ENCODE results near the gene DDX41. TPM values are rescaled to one million over a fixed set of nuclear protein-coding genes. Genes with fewer than 3 reads are reported as not detected.
A peak's percentile ranks its signal among the peaks of the same experiment; 100 is the strongest.
"Not testable (repeated sequence)": the region's sequence is repeated elsewhere in the genome, so short reads cannot be mapped to it uniquely, and the experiment has no call there.

The DDX41 gene
- total RNA-seq, 1 donor from 2014 or later = 125 TPM

- peaks cover 53% of the 10 kb centered on the region for H3K4me1 ChIP-seq
- no peak overlapping the region for H3K4me3 ChIP-seq
- intact Hi-C loops (cut with DNase I) = no loop called here
- no peaks in the 10 kb centered on the region for H3K9me3 ChIP-seq
- TF ChIP-seq POLR2A (IDR thresholded peaks at IDR 0.05) (no peak), CTCF (IDR thresholded peaks at IDR 0.05) (no peak), POLR2AphosphoS5 (IDR thresholded peaks at IDR 0.05; ENCODE audit: insufficient read depth in 1 of 2, low read depth in 1 of 2) (peak in 1 of 2 donors; percentile 36)
- no peak for DNase-seq (ENCODE audit: extremely low spot score in 2 of 2)
- H3K27me3 ChIP-seq = no peaks in the 10 kb centered on the region
- H3K36me3 ChIP-seq = peaks cover 0 to 39% of the 10 kb centered on the region in 2 donors
- peak overlapping the region; percentile 83 for H3K27ac ChIP-seq
Measured at GRCh38 chr5:177537389-177538361, 20.9 kb upstream of the DDX41 start.

GRCh38 chr5:177536386-177536785 is 19.6 kb upstream of the DDX41 start:
- Histone ChIP-seq H3K9me3 (no peaks in the 10 kb centered on the region), H3K4me3 (no peak overlapping the region), H3K36me3 (peaks cover 0 to 45% of the 10 kb centered on the region in 2 donors), H3K4me1 (peaks cover 50% of the 10 kb centered on the region), H3K27me3 (no peaks in the 10 kb centered on the region), H3K27ac (peak overlapping the region; percentile 83)
- intact Hi-C loops (cut with DNase I) = no loop called here
- DNase-seq (ENCODE audit: extremely low spot score in 2 of 2) = no peak
- TF ChIP-seq POLR2A (IDR thresholded peaks at IDR 0.05) (no peak), CTCF (IDR thresholded peaks at IDR 0.05) (no peak), POLR2AphosphoS5 (IDR thresholded peaks at IDR 0.05; ENCODE audit: insufficient read depth in 1 of 2, low read depth in 1 of 2) (no peak)

GRCh38 chr5:177535125-177535524 is 18.4 kb upstream of the DDX41 start:
- no peak for DNase-seq (ENCODE audit: extremely low spot score in 2 of 2)
- Histone ChIP-seq H3K4me3 (no peak overlapping the region), H3K27ac (no peak overlapping the region), H3K36me3 (peaks cover 0 to 57% of the 10 kb centered on the region in 2 donors), H3K9me3 (no peaks in the 10 kb centered on the region), H3K27me3 (no peaks in the 10 kb centered on the region), H3K4me1 (peaks cover 42% of the 10 kb centered on the region)
- no peak for TF ChIP-seq CTCF (IDR thresholded peaks at IDR 0.05)
- no peak for TF ChIP-seq POLR2AphosphoS5 (IDR thresholded peaks at IDR 0.05; ENCODE audit: insufficient read depth in 1 of 2, low read depth in 1 of 2)
- no peak for TF ChIP-seq POLR2A (IDR thresholded peaks at IDR 0.05)
- intact Hi-C loops (cut with DNase I) = no loop called here

GRCh38 chr5:177534433-177534832 is 17.7 kb upstream of the DDX41 start:
- H3K4me3 ChIP-seq; DNase-seq (ENCODE audit: extremely low spot score in 2 of 2); H3K9me3 ChIP-seq; intact Hi-C loops (cut with DNase I); H3K27ac ChIP-seq; H3K27me3 ChIP-seq: not testable (repeated sequence)
- H3K4me1 ChIP-seq = peaks cover 42% of the 10 kb centered on the region
- peaks cover 0 to 64% of the 10 kb centered on the region in 2 donors for H3K36me3 ChIP-seq

GRCh38 chr5:177531209-177531940 is 14.6 kb upstream of the DDX41 start:
- peaks cover 13% of the 10 kb centered on the region for H3K4me1 ChIP-seq
- no peak for DNase-seq (ENCODE audit: extremely low spot score in 2 of 2)
- no peak overlapping the region for H3K27ac ChIP-seq
- TF ChIP-seq POLR2AphosphoS5 (IDR thresholded peaks at IDR 0.05; ENCODE audit: insufficient read depth in 1 of 2, low read depth in 1 of 2) = no peak
- TF ChIP-seq CTCF (IDR thresholded peaks at IDR 0.05) = no peak
- no peak for TF ChIP-seq POLR2A (IDR thresholded peaks at IDR 0.05)
- intact Hi-C loops (cut with DNase I) = no loop called here
- peaks cover 0 to 71% of the 10 kb centered on the region in 2 donors for H3K36me3 ChIP-seq
- no peaks in the 10 kb centered on the region for H3K27me3 ChIP-seq
- H3K9me3 ChIP-seq = no peaks in the 10 kb centered on the region
- no peak overlapping the region for H3K4me3 ChIP-seq

All from vagina (tissue), 2 donors.